H9 (cell line): Measurements from ENCODE around the gene SCFD2. TPM values are rescaled to one million over a fixed set of nuclear protein-coding genes. Genes with fewer than 3 reads are reported as not detected.

Experiments
- DNase-seq: peaks from one replicate; pipeline ENCODE4 v3.0.0-alpha.2; 2017
- H2AFZ ChIP-seq: one replicate; pipeline ENCODE4 v1.6.1; 2013; ENCODE audit warnings: mild to moderate bottlenecking, low read length, control low read depth, moderate library complexity
- H2AK5ac ChIP-seq: 2 replicates; pipeline ENCODE4 v1.6.1; 2013; ENCODE audit warnings: low read length, control low read depth, mixed read lengths; ENCODE audit not compliant: insufficient read length
- H2BK120ac ChIP-seq: one replicate; pipeline ENCODE4 v1.6.1; 2013; ENCODE audit warnings: low read depth, mild to moderate bottlenecking, low read length, control low read depth, inconsistent platforms; ENCODE audit not compliant: poor library complexity, severe bottlenecking
- H2BK12ac ChIP-seq: 2 replicates; pipeline ENCODE4 v1.6.1; 2013; ENCODE audit warnings: low read length, control low read depth, mixed read lengths, low read depth; ENCODE audit not compliant: insufficient read length
- H2BK15ac ChIP-seq: 2 replicates; pipeline ENCODE4 v1.6.1; 2013; ENCODE audit warnings: low read depth, low read length, control low read depth
- H2BK20ac ChIP-seq: one replicate; pipeline ENCODE4 v1.6.1; 2013; ENCODE audit warnings: low read depth, mild to moderate bottlenecking, low read length, control low read depth, inconsistent platforms; ENCODE audit not compliant: poor library complexity, severe bottlenecking
- H2BK5ac ChIP-seq: 2 replicates; pipeline ENCODE4 v1.6.1; 2013; ENCODE audit warnings: low read length, control low read depth, mixed read lengths; ENCODE audit not compliant: insufficient read length
- H3K14ac ChIP-seq: 2 replicates; pipeline ENCODE4 v1.6.1; 2013; ENCODE audit warnings: low read length, control low read depth; ENCODE audit not compliant: insufficient read depth
- H3K18ac ChIP-seq: 2 replicates; pipeline ENCODE4 v1.6.1; 2013; ENCODE audit warnings: low read depth, mild to moderate bottlenecking, mixed read lengths, low read length, control low read depth; ENCODE audit not compliant: insufficient read length
- H3K23ac ChIP-seq: 2 replicates; pipeline ENCODE4 v1.6.1; 2013; ENCODE audit warnings: low read length, control low read depth, mixed read lengths, low read depth; ENCODE audit not compliant: insufficient read length
- H3K23me2 ChIP-seq: 2 replicates; pipeline ENCODE4 v1.6.1; 2013; ENCODE audit warnings: low read depth, mild to moderate bottlenecking, mixed read lengths, low read length, control low read depth; ENCODE audit not compliant: insufficient read length, poor library complexity, severe bottlenecking
- H3K27ac ChIP-seq: 2 replicates; pipeline ENCODE4 v1.5.1; 2013; ENCODE audit warnings: low read length, control low read depth, mixed read lengths, low read depth; ENCODE audit not compliant: insufficient read length
- H3K27me3 ChIP-seq: 2 replicates; pipeline ENCODE4 v1.6.1; 2013; ENCODE audit warnings: low read length, control low read depth, inconsistent platforms; ENCODE audit not compliant: insufficient read depth
- H3K4ac ChIP-seq: 2 replicates; pipeline ENCODE4 v1.6.1; 2013; ENCODE audit warnings: low read depth, mild to moderate bottlenecking, control low read depth, inconsistent platforms, low read length, moderate library complexity
- H3K4me1 ChIP-seq: 2 replicates; pipeline ENCODE4 v1.6.1; 2013; ENCODE audit warnings: low read length, control low read depth, inconsistent platforms; ENCODE audit not compliant: insufficient read depth
- H3K4me2 ChIP-seq: 2 replicates; pipeline ENCODE4 v1.6.1; 2013; ENCODE audit warnings: low read length, control low read depth, mixed read lengths; ENCODE audit not compliant: insufficient read length, insufficient read depth
- H3K56ac ChIP-seq: 2 replicates; pipeline ENCODE4 v1.6.1; 2013; ENCODE audit warnings: low read depth, mild to moderate bottlenecking, mixed read lengths, low read length, control low read depth; ENCODE audit not compliant: insufficient read length
- H3K79me1 ChIP-seq: 2 replicates; pipeline ENCODE4 v1.6.1; 2013; ENCODE audit warnings: low read depth, mild to moderate bottlenecking, moderate library complexity, low read length, control low read depth, inconsistent platforms; ENCODE audit not compliant: insufficient read depth, poor library complexity, severe bottlenecking
- H3K79me2 ChIP-seq: 2 replicates; pipeline ENCODE4 v1.6.1; 2013; ENCODE audit warnings: low read length, control low read depth, inconsistent platforms; ENCODE audit not compliant: insufficient read depth
- H3K9ac ChIP-seq: 2 replicates; pipeline ENCODE4 v1.6.1; 2013; ENCODE audit warnings: low read length, control low read depth, mixed read lengths; ENCODE audit not compliant: insufficient read length; ENCODE audit errors: extremely low read depth
- H3K9me3 ChIP-seq: one replicate; pipeline ENCODE4 v1.6.1; 2013; ENCODE audit warnings: low read depth, low read length, inconsistent platforms; ENCODE audit not compliant: control insufficient read depth
- H3T11ph ChIP-seq: one replicate; pipeline ENCODE4 v1.6.1; 2013; ENCODE audit warnings: mild to moderate bottlenecking, low read length, control low read depth, inconsistent platforms
- H4K20me1 ChIP-seq: one replicate; pipeline ENCODE4 v1.6.1; 2013; ENCODE audit not compliant: control insufficient read depth, insufficient read length, insufficient read depth
- H4K5ac ChIP-seq: 2 replicates; pipeline ENCODE4 v1.6.1; 2013; ENCODE audit warnings: low read depth, mild to moderate bottlenecking, mixed read lengths, low read length, control low read depth; ENCODE audit not compliant: insufficient read length
- H4K8ac ChIP-seq: replicated peaks from 2 replicates; pipeline ENCODE4 v1.6.1; 2013; ENCODE audit warnings: low read length, control low read depth, mixed read lengths, low read depth; ENCODE audit not compliant: insufficient read length
- H4K91ac ChIP-seq: 2 replicates; pipeline ENCODE4 v1.6.1; 2013; ENCODE audit warnings: low read depth, mild to moderate bottlenecking, moderate library complexity, mixed read lengths, low read length, control low read depth; ENCODE audit not compliant: insufficient read length
- H3K27ac Mint-ChIP-seq, 3 experiments: 2 replicates in 2 of 3; 3 replicates in 1 of 3; pipeline ENCODE4 v1.8.0; 2020 to 2021; ENCODE audit warnings: mixed read lengths in 3 of 3, mild to moderate bottlenecking in 1 of 3, moderate library complexity in 1 of 3
- H3K27me3 Mint-ChIP-seq: 2 replicates; pipeline ENCODE4 v1.8.0; 2021; ENCODE audit warnings: low read depth, mild to moderate bottlenecking, moderate library complexity, mixed read lengths
- H3K36me3 Mint-ChIP-seq, 3 experiments: 2 replicates in 2 of 3; 3 replicates in 1 of 3; pipeline ENCODE4 v1.8.0; 2020 to 2021; ENCODE audit warnings: low read depth in 3 of 3, mixed read lengths in 3 of 3; ENCODE audit not compliant: insufficient read depth in 1 of 3
- H3K4me1 Mint-ChIP-seq, 2 experiments: 2 replicates each; pipeline ENCODE4 v1.8.0; 2020; ENCODE audit warnings: mixed read lengths in 2 of 2
- H3K4me3 Mint-ChIP-seq, 2 experiments: 2 replicates in 1 of 2; 3 replicates in 1 of 2; pipeline ENCODE4 v1.8.0; 2020 to 2021; ENCODE audit warnings: mild to moderate bottlenecking in 2 of 2, mixed read lengths in 2 of 2, moderate library complexity in 1 of 2
- H3K9me3 Mint-ChIP-seq, 2 experiments: 2 replicates in 1 of 2; 3 replicates in 1 of 2; pipeline ENCODE4 v1.8.0; 2020; ENCODE audit warnings: mild to moderate bottlenecking in 2 of 2, mixed read lengths in 2 of 2, moderate library complexity in 1 of 2
- CTCF ChIP-seq: fragments of 200-600 bp; sonication (generic); conservative IDR thresholded peaks from 3 replicates; pipeline ENCODE4 v1.8.0; 2021; ENCODE audit warnings: antibody characterized with exemption, mild to moderate bottlenecking
- WGBS: extraction: QIAGEN DNeasy Blood & Tissue Kit; methylation state at CpG from one replicate; pipeline ENCODE4 v1.1.7; 2013; ENCODE audit warnings: missing lambda C conversion rate, low lambda C conversion rate, mixed read lengths; ENCODE audit not compliant: insufficient read length; ENCODE audit errors: extremely low coverage; 5-methylcytosine and 5-hydroxymethylcytosine counted together
- total RNA-seq: library from RNA; stranded (reverse); gene quantifications from 2 replicates; pipeline ENCODE4 v1.2.1, GENCODE V29; 2021

Gene SCFD2
- total RNA-seq, 1 experiment from 2014 or later: 10.1 TPM

- H4K91ac ChIP-seq: no peak overlapping the region
- H2AFZ ChIP-seq: no peak overlapping the region
- no peaks in the 10 kb centered on the region for H3K4me1 ChIP-seq
- H3K79me1 ChIP-seq: no peaks in the 10 kb centered on the region
- H3K4ac ChIP-seq: no peak overlapping the region
- DNase-seq: no peak
- no peaks in the 10 kb centered on the region for H3K27me3 ChIP-seq
- no peaks in the 10 kb centered on the region for H3K79me2 ChIP-seq
- H3K9me3 ChIP-seq: no peaks in the 10 kb centered on the region
- no peaks in the 10 kb centered on the region for H3K23me2 ChIP-seq
- H2AK5ac ChIP-seq: no peak overlapping the region
- Mint-ChIP-seq H3K27me3 (no peaks in the 10 kb centered on the region), H3K27ac (no peak overlapping the region), H3K36me3 (peaks cover 0 to 3% (median 0%) of the 10 kb centered on the region in 3 experiments; a peak in 3 of 7 replicates), H3K9me3 (peaks cover 2 to 4% of the 10 kb centered on the region in 2 experiments; a peak in 3 of 5 replicates), H3K4me3 (no peak overlapping the region), H3K4me1 (peaks cover 0 to 6% of the 10 kb centered on the region in 2 experiments; a peak in 1 of 4 replicates)
- H4K20me1 ChIP-seq: no peaks in the 10 kb centered on the region
- no CpG with 5 or more reads among the region's 2 CpGs for WGBS
- no peak overlapping the region for H3T11ph ChIP-seq
- H3K23ac ChIP-seq: no peak overlapping the region
- no peak overlapping the region for H3K14ac ChIP-seq
- TF ChIP-seq CTCF: no peak
- H2BK120ac ChIP-seq: no peak overlapping the region
- no peak overlapping the region for H3K18ac ChIP-seq
- no peak overlapping the region for H2BK15ac ChIP-seq
- no peak overlapping the region for H2BK5ac ChIP-seq
- H2BK12ac ChIP-seq: no peak overlapping the region
- H3K27ac ChIP-seq: no peak overlapping the region
- H2BK20ac ChIP-seq: no peak overlapping the region
- no peak overlapping the region for H4K8ac ChIP-seq
- no peak overlapping the region for H3K9ac ChIP-seq
- no peak overlapping the region for H3K56ac ChIP-seq
- H3K4me2 ChIP-seq: no peak overlapping the region
- H4K5ac ChIP-seq: no peak overlapping the region
Observed at GRCh38 chr4:53152467-53152866, 213.4 kb downstream of the SCFD2 start.
